Liver (tissue), 9 donors: ENCODE results near the gene KLHDC10. TPM values are rescaled to one million over a fixed set of nuclear protein-coding genes. Genes with fewer than 3 reads are reported as not detected.

Source experiments
- DNase-seq: peaks from one replicate; pipeline ENCODE4 v3.0.0-alpha.2; 2017; ENCODE audit warnings: low spot score
- H3K27ac ChIP-seq, 2 donors: one replicate each; pipeline ENCODE4 v1.7.0; 2013; ENCODE audit warnings: inconsistent platforms in 2 of 2, low read length in 2 of 2, control low read depth in 1 of 2, low read depth in 1 of 2, mild to moderate bottlenecking in 1 of 2
- H3K27me3 ChIP-seq, 4 donors: one replicate each; pipeline versions ENCODE4 v1.6.1 to v1.7.0; 2013; ENCODE audit warnings: low read length in 3 of 4, inconsistent platforms in 1 of 4, mild to moderate bottlenecking in 1 of 4, moderate library complexity in 1 of 4; ENCODE audit not compliant: control insufficient read depth in 4 of 4, insufficient read depth in 4 of 4
- H3K36me3 ChIP-seq, 4 donors: one replicate each; pipeline versions ENCODE4 v1.6.1 to v1.7.0; 2013; ENCODE audit warnings: low read length in 3 of 4, mild to moderate bottlenecking in 3 of 4, low read depth in 1 of 4, moderate library complexity in 1 of 4; ENCODE audit not compliant: control insufficient read depth in 4 of 4, insufficient read depth in 3 of 4
- H3K4me1 ChIP-seq, 4 donors: one replicate each; pipeline versions ENCODE4 v1.6.1 to v1.7.0; 2013; ENCODE audit warnings: low read length in 3 of 4, mild to moderate bottlenecking in 3 of 4, moderate library complexity in 1 of 4; ENCODE audit not compliant: control insufficient read depth in 4 of 4, insufficient read depth in 4 of 4
- H3K4me3 ChIP-seq, 3 donors: one replicate each; pipeline versions ENCODE4 v1.6.1 to v1.7.0; 2013; ENCODE audit warnings: low read length in 3 of 3, control low read depth in 1 of 3, low read depth in 1 of 3, mild to moderate bottlenecking in 1 of 3
- H3K9ac ChIP-seq, 2 donors: one replicate each; pipeline ENCODE4 v1.7.0; 2013; ENCODE audit warnings: low read length in 2 of 2, mild to moderate bottlenecking in 2 of 2, moderate library complexity in 2 of 2, control low read depth in 1 of 2, low read depth in 1 of 2
- H3K9me3 ChIP-seq, 4 donors: one replicate each; pipeline versions ENCODE4 v1.6.1 to v1.7.0; 2013; ENCODE audit warnings: low read length in 3 of 4; ENCODE audit not compliant: control insufficient read depth in 4 of 4
- ATF3 ChIP-seq: IDR thresholded peaks from 2 replicates; pipeline ENCODE4 v1.6.1; 2016; ENCODE audit warnings: antibody characterized with exemption
- CTCF ChIP-seq: fragments of 150-350 bp; IDR thresholded peaks from 2 replicates; pipeline ENCODE4 v1.5.1; 2017; ENCODE audit warnings: improper control_type of control experiment, low read depth, low read length; ENCODE audit not compliant: missing input control
- EGR1 ChIP-seq, 2 donors: IDR thresholded peaks; 2 replicates each; pipeline ENCODE4 v1.6.1; 2016 to 2018; ENCODE audit warnings: antibody characterized with exemption in 2 of 2, low read depth in 2 of 2
- FOXA1 ChIP-seq: IDR thresholded peaks from 2 replicates; pipeline ENCODE4 v1.6.1; 2016; ENCODE audit warnings: antibody characterized with exemption
- FOXA2 ChIP-seq: IDR thresholded peaks from 2 replicates; pipeline ENCODE4 v1.6.1; 2016; ENCODE audit warnings: antibody characterized with exemption
- GABPA ChIP-seq, 2 donors: IDR thresholded peaks in 1 of 2; conservative IDR thresholded peaks in 1 of 2; 2 replicates each; pipeline ENCODE4 v1.6.1; 2016; ENCODE audit warnings: antibody characterized with exemption in 2 of 2, mild to moderate bottlenecking in 1 of 2, moderate library complexity in 1 of 2
- HNF4A ChIP-seq, 2 donors: conservative IDR thresholded peaks; 2 replicates each; pipeline ENCODE4 v1.6.1; 2016; ENCODE audit warnings: antibody characterized with exemption in 2 of 2, mild to moderate bottlenecking in 2 of 2
- HNF4G ChIP-seq: IDR thresholded peaks from 2 replicates; pipeline ENCODE4 v1.6.1; 2016; ENCODE audit warnings: antibody characterized with exemption
- JUND ChIP-seq, 2 donors: IDR thresholded peaks; 2 replicates each; pipeline ENCODE4 v1.6.1; 2016; ENCODE audit warnings: antibody characterized with exemption in 2 of 2
- MAX ChIP-seq: IDR thresholded peaks from 2 replicates; pipeline ENCODE4 v1.6.1; 2016; ENCODE audit warnings: antibody characterized with exemption
- NR2F2 ChIP-seq: IDR thresholded peaks from 2 replicates; pipeline ENCODE4 v1.6.1; 2016; ENCODE audit warnings: antibody characterized with exemption
- RAD21 ChIP-seq, 2 donors: IDR thresholded peaks; 2 replicates each; pipeline ENCODE4 v1.6.1; 2016; ENCODE audit warnings: antibody characterized with exemption in 2 of 2, mild to moderate bottlenecking in 2 of 2
- REST ChIP-seq: IDR thresholded peaks from 2 replicates; pipeline ENCODE4 v1.6.1; 2016; ENCODE audit warnings: antibody characterized with exemption, mild to moderate bottlenecking
- RXRA ChIP-seq, 2 donors: IDR thresholded peaks; 2 replicates each; pipeline ENCODE4 v1.6.1; 2017 to 2018; ENCODE audit warnings: antibody characterized with exemption in 2 of 2, mild to moderate bottlenecking in 1 of 2
- SP1 ChIP-seq: IDR thresholded peaks from 2 replicates; pipeline ENCODE4 v1.6.1; 2018; ENCODE audit warnings: antibody characterized with exemption, mild to moderate bottlenecking
- TAF1 ChIP-seq: conservative IDR thresholded peaks from 2 replicates; pipeline ENCODE4 v1.6.1; 2016; ENCODE audit warnings: antibody characterized with exemption, mild to moderate bottlenecking
- YY1 ChIP-seq: IDR thresholded peaks from 2 replicates; pipeline ENCODE4 v1.6.1; 2016; ENCODE audit warnings: antibody characterized with exemption, mild to moderate bottlenecking
- ZBTB33 ChIP-seq: IDR thresholded peaks from 2 replicates; pipeline ENCODE4 v1.6.1; 2016; ENCODE audit warnings: antibody characterized with exemption
- WGBS: extraction: QIAGEN DNeasy Blood & Tissue Kit; methylation state at CpG from one replicate; pipeline ENCODE4 v1.1.7; 2013; 5-methylcytosine and 5-hydroxymethylcytosine counted together
- polyA plus RNA-seq, 2 donors: library from polyadenylated mRNA; stranded (reverse) in 1 of 2; unstranded in 1 of 2; fragments of 200-250 nt in 1 of 2; fragments of >200 nt in 1 of 2; fragmentation: Nextera tagmentation in 1 of 2; extraction: Ambion mirVana in 1 of 2; gene quantifications; one replicate each; pipeline versions ENCODE4 v1.2.1 to v1.2.3, GENCODE V29; 2013 to 2015
- total RNA-seq, 2 donors: library from RNA; depleted of rRNA; stranded (reverse); fragments of >200 nt; gene quantifications; one replicate each; pipeline ENCODE4 v1.2.3, GENCODE V29; 2014
- donor health status: healthy.
- donor health status: healthy.
- donor health status: healthy.
- donor health status: healthy.
- donor health status: healthy.

The KLHDC10 gene
- total and polyA plus RNA-seq, 4 donors: 10.8 to 31.2 (median 17.4) TPM

GRCh38 chr7:130107949-130108674 lies 37.8 kb downstream of the KLHDC10 start:
- 97% methylated on average over 31 of the region's 31 CpGs for WGBS
- TF ChIP-seq GABPA (IDR thresholded peaks at IDR 0.05 in 1 of 2, conservative IDR thresholded peaks at IDR 0.05 in 1 of 2) (no peak), JUND (IDR thresholded peaks at IDR 0.05) (no peak), TAF1 (no peak), RAD21 (IDR thresholded peaks at IDR 0.05) (no peak), ZBTB33 (no peak), FOXA2 (no peak)
- H3K4me1 ChIP-seq: peaks cover 6 to 13% (median 7%) of the 10 kb centered on the region in 4 donors
- DNase-seq: no peak
- no peak overlapping the region for H3K9ac ChIP-seq
- no peaks in the 10 kb centered on the region for H3K27me3 ChIP-seq
- peaks cover 0 to 1% (median 0%) of the 10 kb centered on the region in 4 donors for H3K36me3 ChIP-seq
- H3K9me3 ChIP-seq: no peaks in the 10 kb centered on the region
- no peak overlapping the region for H3K4me3 ChIP-seq
- H3K27ac ChIP-seq: no peak overlapping the region

- Histone ChIP-seq H3K9ac (no peak overlapping the region), H3K36me3 (peaks cover 0 to 1% (median 0%) of the 10 kb centered on the region in 4 donors), H3K27me3 (no peaks in the 10 kb centered on the region), H3K27ac (no peak overlapping the region), H3K4me1 (peaks cover 8 to 20% (median 12%) of the 10 kb centered on the region in 4 donors), H3K4me3 (no peak overlapping the region), H3K9me3 (no peaks in the 10 kb centered on the region)
- 96% methylated on average over 10 of the region's 10 CpGs for WGBS
- TF ChIP-seq SP1 (no peak), HNF4A (conservative IDR thresholded peaks at IDR 0.05) (no peak), JUND (IDR thresholded peaks at IDR 0.05) (no peak), NR2F2 (no peak), ATF3 (no peak), MAX (no peak), RXRA (IDR thresholded peaks at IDR 0.05) (no peak), FOXA1 (no peak), YY1 (no peak), GABPA (IDR thresholded peaks at IDR 0.05 in 1 of 2, conservative IDR thresholded peaks at IDR 0.05 in 1 of 2) (no peak), ZBTB33 (no peak), FOXA2 (no peak), HNF4G (no peak), CTCF (no peak), TAF1 (no peak), EGR1 (IDR thresholded peaks at IDR 0.05; ENCODE audit: low read depth in 2 of 2) (no peak), REST (no peak)
- no peak for DNase-seq
Measured at GRCh38 chr7:130108809-130109208, 38.5 kb downstream of the KLHDC10 start.
